ENCODE data around the gene EFCAB14.

DNA sequence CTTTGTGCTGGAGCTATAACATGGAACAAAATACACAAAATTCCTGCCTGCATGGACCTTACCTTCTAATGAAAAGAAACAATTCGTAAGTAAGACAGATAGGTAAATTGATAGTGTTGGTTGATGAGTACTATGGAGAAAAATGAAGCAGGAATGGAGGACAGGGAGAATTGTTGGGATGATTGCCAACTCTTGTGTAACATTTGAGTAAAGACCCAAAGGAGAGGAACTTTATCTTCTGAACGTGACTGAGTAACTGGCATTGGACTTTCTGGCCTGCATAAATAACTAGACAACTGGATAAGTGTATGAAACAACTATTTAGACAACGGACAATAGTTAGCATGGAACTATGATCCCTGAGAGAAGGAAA is 6.8 kb upstream of the EFCAB14 start:
- TF ChIP-seq REST (IDR thresholded peaks at IDR 0.05; ENCODE audit: low read depth), result no peak
- no peak for TF ChIP-seq POLR2A (IDR thresholded peaks at IDR 0.05; ENCODE audit: borderline replicate concordance, extremely low read depth, insufficient read depth, insufficient read length)
